ENCODE measurements around the gene DNAH9.

GRCh38 chr17:11693284-11693683 is 95.0 kb downstream of the DNAH9 start:
- TF ChIP-seq CTCF (IDR thresholded peaks at IDR 0.05) (no peak), POLR2A (IDR thresholded peaks at IDR 0.05) (no peak)
